Endothelial cell of umbilical vein (primary cell): ENCODE data around the gene STC2. TPM values are rescaled to one million over a fixed set of nuclear protein-coding genes. Genes with fewer than 3 reads are reported as not detected.

Experiments
- BruUV-seq: library from RNA; stranded (reverse); fragments of 400-500 nt; replicated peaks from 2 replicates; lab custom pipeline; 2021; lab: Mats Ljungman, UMichigan
- CTCF ChIA-PET: fragments of 300-600, 350-600 bp; sonication (Branson Sonifier 250); formaldehyde crosslinking; loops from one replicate; lab custom pipeline; 2021; ENCODE audit warnings: antibody characterized with exemption, inconsistent platforms; lab: Charles Lee
- POLR2A ChIA-PET: fragments of 300-600, 350-600 bp; sonication (Branson Sonifier 250); formaldehyde crosslinking; loops from one replicate; lab custom pipeline; 2021; ENCODE audit warnings: antibody characterized with exemption, inconsistent platforms; lab: Charles Lee
- DNase-seq: peaks from one replicate; pipeline ENCODE4 v3.0.0-alpha.2; 2011; ENCODE audit warnings: low read depth, low spot score
- FAIRE-seq: peaks from 2 replicates; lab custom pipeline; 2011; peaks lifted over from hg19 to GRCh38; lab: Jason Lieb, UNC
- H2AFZ ChIP-seq: 2 replicates; pipeline ENCODE4 v1.6.0; 2012; ENCODE audit warnings: low read depth, low read length, control low read depth, inconsistent platforms
- H3K27ac ChIP-seq: 2 replicates; pipeline ENCODE4 v1.5.1; 2011; ENCODE audit warnings: low read depth, mild to moderate bottlenecking, control low read depth, low read length, moderate library complexity; ENCODE audit not compliant: insufficient read depth
- H3K27me3 ChIP-seq, 2 experiments: 2 replicates each; pipeline versions ENCODE4 v1.6.0 to v1.6.1; 2011; ENCODE audit warnings: low read length in 2 of 2, mixed read lengths in 1 of 2; ENCODE audit not compliant: control insufficient read depth in 2 of 2, insufficient read depth in 2 of 2
- H3K36me3 ChIP-seq, 2 experiments: 2 replicates in 1 of 2; 3 replicates in 1 of 2; pipeline ENCODE4 v1.5.1; 2011; ENCODE audit warnings: low read length in 2 of 2, mild to moderate bottlenecking in 1 of 2, moderate library complexity in 1 of 2; ENCODE audit not compliant: control insufficient read depth in 2 of 2, insufficient read depth in 2 of 2; ENCODE audit errors: extremely low read depth in 1 of 2
- H3K4me1 ChIP-seq: 3 replicates; pipeline ENCODE4 v1.5.1; 2011; ENCODE audit warnings: mild to moderate bottlenecking, low read length; ENCODE audit not compliant: control insufficient read depth, insufficient read depth; ENCODE audit errors: extremely low read depth
- H3K4me2 ChIP-seq: 2 replicates; pipeline ENCODE4 v1.6.1; 2011; ENCODE audit warnings: low read length, control low read depth, mixed read lengths; ENCODE audit not compliant: insufficient read depth
- H3K4me3 ChIP-seq, 3 experiments: fragments of 200-600 bp in 1 of 3; sonication (generic), shearing (Covaris generic) in 1 of 3; replicated peaks in 1 of 3; 2 replicates each; pipeline ENCODE4 v1.5.1; 2011 to 2016; ENCODE audit warnings: control low read depth in 3 of 3, low read length in 3 of 3, mild to moderate bottlenecking in 2 of 3, inconsistent platforms in 1 of 3, low read depth in 1 of 3, moderate library complexity in 1 of 3; ENCODE audit not compliant: insufficient read depth in 1 of 3
- H3K79me2 ChIP-seq: 2 replicates; pipeline ENCODE4 v1.6.0; 2012; ENCODE audit warnings: low read length, inconsistent platforms; ENCODE audit not compliant: control insufficient read depth, insufficient read depth
- H3K9ac ChIP-seq: replicated peaks from 2 replicates; pipeline ENCODE3; 2011; ENCODE audit warnings: low read length, control low read depth; ENCODE audit not compliant: insufficient read depth; ENCODE audit errors: extremely low read depth
- H3K9me1 ChIP-seq: replicated peaks from 3 replicates; pipeline ENCODE4 v1.6.0; 2011; ENCODE audit warnings: mild to moderate bottlenecking, low read length; ENCODE audit not compliant: control insufficient read depth, insufficient read depth; ENCODE audit errors: extremely low read depth
- H3K9me3 ChIP-seq: replicated peaks from 2 replicates; pipeline ENCODE4 v1.5.1; 2012; ENCODE audit warnings: low read length, inconsistent platforms; ENCODE audit not compliant: control insufficient read depth, insufficient read depth
- H4K20me1 ChIP-seq: replicated peaks from 2 replicates; pipeline ENCODE3; 2011; ENCODE audit warnings: mild to moderate bottlenecking, low read length; ENCODE audit not compliant: control insufficient read depth, insufficient read depth; ENCODE audit errors: extremely low read depth
- CTCF ChIP-seq, 2 donors: IDR thresholded peaks; 1 replicate in 1 of 2; 2 replicates in 1 of 2; pipeline ENCODE4 v1.5.1; 2011; ENCODE audit warnings: low read length in 2 of 2, mild to moderate bottlenecking in 2 of 2, moderate library complexity in 2 of 2, control low read depth in 1 of 2, inconsistent platforms in 1 of 2, low read depth in 1 of 2; ENCODE audit not compliant: insufficient read depth in 1 of 2; ENCODE audit errors: extremely low read depth in 1 of 2
- EZH2 ChIP-seq: IDR thresholded peaks from 2 replicates; pipeline ENCODE4 v1.6.1; 2012; ENCODE audit warnings: borderline replicate concordance, low read depth, mild to moderate bottlenecking, moderate library complexity, low read length, inconsistent platforms; ENCODE audit not compliant: severe bottlenecking
- FOS ChIP-seq: IDR thresholded peaks from 2 replicates; pipeline ENCODE4 v1.6.1; 2011; ENCODE audit warnings: mild to moderate bottlenecking, low read length, moderate library complexity, borderline replicate concordance; ENCODE audit not compliant: insufficient read depth
- GATA2 ChIP-seq: IDR thresholded peaks from 2 replicates; pipeline ENCODE4 v1.7.0; 2011; ENCODE audit warnings: low read depth, mild to moderate bottlenecking, moderate library complexity, mixed read lengths, low read length; ENCODE audit not compliant: insufficient read length, insufficient read depth
- JUN ChIP-seq: IDR thresholded peaks from 2 replicates; pipeline ENCODE4 v1.6.1; 2011; ENCODE audit warnings: borderline replicate concordance, low read depth; ENCODE audit not compliant: insufficient read length, insufficient read depth
- MYC ChIP-seq: IDR thresholded peaks from one replicate; pipeline ENCODE4 v1.6.1; 2011; ENCODE audit warnings: mild to moderate bottlenecking, low read depth, low read length
- POLR2A ChIP-seq: IDR thresholded peaks from 2 replicates; pipeline ENCODE4 v1.6.1; 2012; ENCODE audit warnings: low read depth, mild to moderate bottlenecking, control low read depth, low read length
- POLR2AphosphoS5 ChIP-seq: IDR thresholded peaks from 2 replicates; pipeline ENCODE4 v1.6.1; 2012; ENCODE audit warnings: low read depth, mild to moderate bottlenecking, control low read depth, low read length, moderate library complexity; ENCODE audit not compliant: insufficient read depth
- dilution Hi-C: fragments of 300-500 bp; cut with MboI; formaldehyde crosslinking; loops from one replicate; pipeline ENCODE4 v1.15.0; 2019; ENCODE audit warnings: low sequenced_read_pairs; ENCODE audit not compliant: extremely low pct_ligation_motif_present
- intact Hi-C: fragments of 100-400 bp; cut with micrococcal nuclease; formaldehyde crosslinking; loops from one replicate; pipeline ENCODE4 v1.10.0; 2022
- polyA plus RNA-seq, 4 experiments: library from polyadenylated mRNA; depleted of rRNA in 3 of 4; stranded (reverse) in 3 of 4; unstranded in 1 of 4; fragments of >200 nt; gene quantifications; 2 replicates each; pipeline versions ENCODE4 v1.2.1 to v1.2.3, GENCODE V29; 2011 to 2012; ENCODE audit warnings: missing spikeins in 1 of 4
- total RNA-seq: library from RNA; stranded (reverse); gene quantifications from 2 replicates; pipeline ENCODE4 v1.2.3, GENCODE V29; 2021
- TF ChIP-seq, protein P1 (sequence below): IDR thresholded peaks from 2 replicates; pipeline ENCODE4 v1.6.1; 2011; ENCODE audit not compliant: insufficient read depth, insufficient read length

Gene STC2
- total and polyA plus RNA-seq, 2 donors (not counting 3 experiments of a cell fraction or from before 2014, with no cell fraction given) = 19.0 to 26.9 TPM

DNA sequence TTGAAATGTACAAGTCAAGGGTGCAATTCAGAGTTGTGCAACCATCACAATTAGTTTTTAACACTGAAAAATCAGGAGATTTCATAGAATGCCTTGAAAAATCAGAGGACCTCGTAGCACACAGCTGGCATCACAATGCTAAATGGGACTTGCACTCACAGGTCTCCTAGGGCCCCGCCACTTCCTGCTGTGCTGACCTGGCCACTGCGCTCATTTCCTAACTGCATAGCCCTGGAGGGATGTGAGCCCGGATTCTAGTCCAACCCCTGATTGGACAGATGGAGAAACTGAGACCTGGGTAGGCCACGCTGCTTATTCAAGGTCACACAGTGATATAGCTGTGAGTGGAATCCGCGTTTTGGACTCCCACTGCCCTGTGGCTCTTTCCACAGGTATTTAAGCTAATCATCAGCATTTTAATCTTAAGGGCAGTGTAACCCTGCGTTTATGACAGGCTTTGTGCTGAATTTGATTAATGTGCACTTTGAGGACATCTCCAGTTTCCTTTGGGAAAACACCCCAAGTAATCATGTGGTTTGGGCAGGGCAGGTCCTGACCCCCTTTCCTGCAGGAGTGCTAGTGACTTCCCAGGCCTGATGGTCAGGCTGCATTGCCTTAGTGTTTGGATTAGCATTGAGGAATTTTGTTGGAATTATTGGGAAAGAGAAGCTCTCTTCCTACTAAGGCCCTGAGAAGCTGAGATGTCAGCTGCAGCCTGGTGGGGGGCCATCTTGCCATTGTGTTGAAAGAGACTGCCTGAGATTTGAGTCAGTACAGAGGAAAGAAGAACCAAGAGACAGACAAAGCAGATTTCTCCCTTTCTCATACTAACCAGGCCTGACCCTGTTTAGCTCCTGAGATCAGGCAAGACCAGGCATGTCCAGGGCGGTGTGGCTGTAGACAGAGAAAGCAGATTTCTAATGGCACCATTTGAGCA, 36.2 kb downstream of the STC2 start:
- Histone ChIP-seq H3K4me2 (no peak overlapping the region), H3K9ac (no peak overlapping the region), H3K27ac (peak overlapping the region; percentile 34), H2AFZ (peak overlapping the region; percentile 61), H3K27me3 (no peaks in the 10 kb centered on the region), H3K9me1 (no peaks in the 10 kb centered on the region), H3K79me2 (no peaks in the 10 kb centered on the region), H3K9me3 (no peaks in the 10 kb centered on the region), H3K36me3 (no peaks in the 10 kb centered on the region), H4K20me1 (no peaks in the 10 kb centered on the region), H3K4me3 (no peak overlapping the region), H3K4me1 (peaks cover 22% of the 10 kb centered on the region)
- FAIRE-seq (peak; percentile 76), DNase-seq (no peak)
- CTCF ChIA-PET = interaction anchor here (0.6 to 10.0 kb wide), 13 partner anchors 8 to 585 kb away, joined by 3 to 428 read pairs (median 4); partner anchors contain the start of gene STC2
- intact Hi-C loops (loop anchor here (5.0 kb wide), 1 partner anchor 235 kb away; the partner anchor contains the start of gene CREBRF), dilution Hi-C loops (no loop called here)
- POLR2A ChIA-PET = no interaction called here
- BruUV-seq = TSS peak; percentile 67
- TF ChIP-seq POLR2AphosphoS5 = peak; percentile 17
- no peak for TF ChIP-seq GATA2

- Histone ChIP-seq H3K4me3 (no peak overlapping the region), H4K20me1 (no peaks in the 10 kb centered on the region), H3K9me1 (no peaks in the 10 kb centered on the region), H3K4me1 (peaks cover 22% of the 10 kb centered on the region), H3K4me2 (no peak overlapping the region), H2AFZ (no peak overlapping the region), H3K79me2 (no peaks in the 10 kb centered on the region), H3K9me3 (no peaks in the 10 kb centered on the region), H3K27me3 (peaks cover 0 to 4% of the 10 kb centered on the region in 2 experiments), H3K9ac (no peak overlapping the region), H3K27ac (no peak overlapping the region), H3K36me3 (no peaks in the 10 kb centered on the region)
- dilution Hi-C loops = no loop called here
- intact Hi-C loops = loop anchor here (5.0 kb wide), 1 partner anchor 233 kb away; the partner anchor contains the start of gene CREBRF
- BruUV-seq = no TSS peak
- TF ChIP-seq MYC = no peak
- TF ChIP-seq JUN = no peak
- no peak for TF ChIP-seq FOS
- TF ChIP-seq POLR2A = no peak
- TF ChIP-seq POLR2AphosphoS5 = no peak
- TF ChIP-seq GATA2 = no peak
- TF ChIP-seq, protein P1, sequence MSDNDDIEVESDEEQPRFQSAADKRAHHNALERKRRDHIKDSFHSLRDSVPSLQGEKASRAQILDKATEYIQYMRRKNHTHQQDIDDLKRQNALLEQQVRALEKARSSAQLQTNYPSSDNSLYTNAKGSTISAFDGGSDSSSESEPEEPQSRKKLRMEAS = no peak
- TF ChIP-seq EZH2 = no peak
- no peak for TF ChIP-seq CTCF (IDR thresholded peaks at IDR 0.05; ENCODE audit: extremely low read depth in 1 of 2, insufficient read depth in 1 of 2, low read depth in 1 of 2, low read length in 2 of 2)
- FAIRE-seq (no peak), DNase-seq (no peak)
- ChIA-PET CTCF (interaction anchor here (6.5 to 10.0 kb wide), 3 partner anchors 39 to 291 kb away, joined by 140 to 428 read pairs (median 235); partner anchors contain the start of gene STC2), POLR2A (no interaction called here)
These were observed 37.6 kb downstream of the STC2 start for GRCh38 chr5:173290477-173291131.
